B cell (primary cell): Measurements from ENCODE around the gene CHRM2. TPM values are rescaled to one million over a fixed set of nuclear protein-coding genes. Genes with fewer than 3 reads are reported as not detected.

ENCODE experiments used
- ATAC-seq: fragments of 200-7000 bp; cut with Tn5 transposase; one replicate; pipeline ENCODE4 v1.10.0; 2021; ENCODE audit warnings: low read depth, mild to moderate bottlenecking, moderate number of reproducible peaks, moderate library complexity
- CTCF ChIA-PET: fragments of 350-600 bp; sonication (Branson Sonifier 250); formaldehyde crosslinking; loops from one replicate; lab custom pipeline; 2021; ENCODE audit warnings: antibody characterized with exemption, inconsistent platforms; lab: Charles Lee
- POLR2A ChIA-PET: fragments of 350-600 bp; sonication (Branson Sonifier 250); formaldehyde crosslinking; loops from one replicate; lab custom pipeline; 2021; ENCODE audit warnings: antibody characterized with exemption; lab: Charles Lee
- DNase-seq: peaks from one replicate; pipeline ENCODE4 v3.0.0; 2013
- H2AFZ ChIP-seq: 2 replicates; pipeline ENCODE4 v1.6.1; 2012; ENCODE audit warnings: mild to moderate bottlenecking, low read depth, low read length; ENCODE audit not compliant: insufficient read depth, poor library complexity, severe bottlenecking
- H3K27ac ChIP-seq, 2 donors: 1 replicate in 1 of 2; 2 replicates in 1 of 2; pipeline ENCODE4 v1.5.1; 2012 to 2013; ENCODE audit warnings: low read length in 2 of 2, mild to moderate bottlenecking in 2 of 2, moderate library complexity in 1 of 2
- H3K27me3 ChIP-seq, 4 experiments: fragments of 200-600 bp in 1 of 4; sonication (generic) in 1 of 4; replicated peaks in 1 of 4; 1 replicate in 2 of 4; 2 replicates in 2 of 4; pipeline versions ENCODE4 v1.6.1 to v1.7.0; 2013 to 2016; ENCODE audit warnings: low read length in 3 of 4, mild to moderate bottlenecking in 2 of 4, mixed read lengths in 1 of 4, moderate library complexity in 1 of 4; ENCODE audit not compliant: insufficient read depth in 4 of 4, control insufficient read depth in 3 of 4; ENCODE audit errors: control extremely low read depth in 1 of 4
- H3K36me3 ChIP-seq, 2 experiments: replicated peaks in 1 of 2; 1 replicate in 1 of 2; 2 replicates in 1 of 2; pipeline versions ENCODE4 v1.6.1 to v1.7.1; 2013; ENCODE audit warnings: low read length in 1 of 2; ENCODE audit not compliant: insufficient read depth in 2 of 2, control insufficient read depth in 1 of 2; ENCODE audit errors: control extremely low read depth in 1 of 2, extremely low read depth in 1 of 2
- H3K4me1 ChIP-seq, 2 donors: fragments of 200-600 bp in 1 of 2; sonication (generic) in 1 of 2; 1 replicate in 1 of 2; 2 replicates in 1 of 2; pipeline versions ENCODE4 v1.5.1 to v1.6.1; 2013 to 2017; ENCODE audit warnings: low read length in 2 of 2; ENCODE audit not compliant: control insufficient read depth in 2 of 2, insufficient read depth in 2 of 2
- H3K4me2 ChIP-seq: replicated peaks from 2 replicates; pipeline ENCODE3; 2012; ENCODE audit warnings: mild to moderate bottlenecking, low read depth, low read length; ENCODE audit not compliant: poor library complexity, severe bottlenecking
- H3K4me3 ChIP-seq, 5 experiments: fragments of 200-600 bp in 1 of 5; sonication (generic) in 1 of 5; 1 replicate in 3 of 5; 2 replicates in 2 of 5; pipeline versions ENCODE4 v1.5.1 to v1.7.0; 2011 to 2016; ENCODE audit warnings: low read length in 4 of 5, mild to moderate bottlenecking in 4 of 5, low read depth in 2 of 5, control low read depth in 1 of 5, moderate library complexity in 1 of 5; ENCODE audit not compliant: insufficient read depth in 1 of 5; ENCODE audit errors: control extremely low read depth in 1 of 5, extremely low read depth in 1 of 5
- H3K79me2 ChIP-seq: fragments of 200-600 bp; sonication (generic); one replicate; pipeline ENCODE4 v1.6.0; 2016; ENCODE audit warnings: low read length; ENCODE audit not compliant: control insufficient read depth, insufficient read depth
- H3K9ac ChIP-seq: fragments of 200-600 bp; sonication (generic); 2 replicates; pipeline ENCODE4 v1.6.1; 2017; ENCODE audit warnings: mild to moderate bottlenecking, low read length, moderate library complexity
- H3K9me3 ChIP-seq, 3 donors: one replicate each; pipeline versions ENCODE4 v1.6.1 to v1.7.1; 2013; ENCODE audit warnings: low read length in 2 of 3; ENCODE audit not compliant: control insufficient read depth in 2 of 3, insufficient read depth in 1 of 3; ENCODE audit errors: control extremely low read depth in 1 of 3
- H4K20me1 ChIP-seq: 2 replicates; pipeline ENCODE4 v1.6.0; 2012; ENCODE audit warnings: mild to moderate bottlenecking, low read length; ENCODE audit not compliant: insufficient read depth, control insufficient read depth, poor library complexity, severe bottlenecking
- H3K27ac Mint-ChIP-seq: one replicate; pipeline ENCODE4 v1.8.0; 2021; ENCODE audit warnings: mixed read lengths
- H3K27me3 Mint-ChIP-seq: one replicate; pipeline ENCODE4 v1.8.0; 2021; ENCODE audit warnings: mixed read lengths
- H3K4me1 Mint-ChIP-seq: one replicate; pipeline ENCODE4 v1.8.0; 2021; ENCODE audit warnings: mixed read lengths
- H3K4me3 Mint-ChIP-seq: one replicate; pipeline ENCODE4 v1.8.0; 2021; ENCODE audit warnings: mixed read lengths
- H3K9me3 Mint-ChIP-seq: one replicate; pipeline ENCODE4 v1.8.0; 2022; ENCODE audit warnings: mixed read lengths; ENCODE audit not compliant: insufficient read depth
- CTCF ChIP-seq: fragments of 200-600 bp; IDR thresholded peaks from one replicate; pipeline ENCODE4 v1.8.0; 2022; ENCODE audit warnings: antibody characterized with exemption, mild to moderate bottlenecking
- EZH2 ChIP-seq: IDR thresholded peaks from 2 replicates; pipeline ENCODE4 v1.6.1; 2012; ENCODE audit warnings: borderline replicate concordance, low read depth, mild to moderate bottlenecking, moderate library complexity, low read length; ENCODE audit not compliant: insufficient read depth, poor library complexity, severe bottlenecking
- WGBS: methylation state at CpG from one replicate; pipeline ENCODE4 v1.1.5; 2013; ENCODE audit warnings: missing lambda C conversion rate; ENCODE audit not compliant: insufficient coverage; 5-methylcytosine and 5-hydroxymethylcytosine counted together
- intact Hi-C: fragments of 100-400 bp; cut with micrococcal nuclease; formaldehyde crosslinking; loops from one replicate; pipeline ENCODE4 v1.10.0; 2022
- polyA plus RNA-seq: library from polyadenylated mRNA; depleted of rRNA; stranded (reverse); fragments of >200 nt; gene quantifications from 2 replicates; pipeline ENCODE4 v1.2.3, GENCODE V29; 2012
- total RNA-seq, 2 donors: library from RNA; stranded (reverse); fragments of 120-200 nt in 1 of 2; gene quantifications; 1 replicate in 1 of 2; 2 replicates in 1 of 2; pipeline versions ENCODE4 v1.2.3 to v1.2.4, GENCODE V29; 2013 to 2022

Gene CHRM2
- total and polyA plus RNA-seq, 2 donors (not counting 1 experiment from before 2014, with no cell fraction given) = not detected

- no CpG with 5 or more reads among the region's 2 CpGs for WGBS
- no peaks in the 10 kb centered on the region for H4K20me1 ChIP-seq
- H3K9me3 Mint-ChIP-seq = peaks cover under 1% of the 10 kb centered on the region
- intact Hi-C loops = no loop called here
- H3K36me3 ChIP-seq = no peaks in the 10 kb centered on the region
- no peak for ATAC-seq
- POLR2A ChIA-PET = no interaction called here
- H3K9ac ChIP-seq = no peak overlapping the region
- H3K9me3 ChIP-seq = peaks cover 0 to 4% (median 0%) of the 10 kb centered on the region in 3 donors
- no peak overlapping the region for H3K4me3 Mint-ChIP-seq
- no peak overlapping the region for H3K4me3 ChIP-seq
- H3K79me2 ChIP-seq = no peaks in the 10 kb centered on the region
- H3K27ac Mint-ChIP-seq = no peak overlapping the region
- no peak for TF ChIP-seq EZH2
- no peak for TF ChIP-seq CTCF
- no peaks in the 10 kb centered on the region for H3K27me3 Mint-ChIP-seq
- H3K27me3 ChIP-seq = no peaks in the 10 kb centered on the region
- H3K27ac ChIP-seq = no peak overlapping the region
- no peak overlapping the region for H2AFZ ChIP-seq
- no peak for DNase-seq
- H3K4me2 ChIP-seq = no peak overlapping the region
- no peaks in the 10 kb centered on the region for H3K4me1 ChIP-seq
- CTCF ChIA-PET = no interaction called here
- H3K4me1 Mint-ChIP-seq = no peaks in the 10 kb centered on the region
These were observed 89.6 kb downstream of the CHRM2 start for GRCh38 chr7:136958016-136958415.

- Histone ChIP-seq H3K27ac (no peak overlapping the region), H4K20me1 (no peaks in the 10 kb centered on the region), H3K9ac (no peak overlapping the region), H2AFZ (no peak overlapping the region), H3K4me3 (no peak overlapping the region), H3K79me2 (no peaks in the 10 kb centered on the region), H3K9me3 (peaks cover 0 to 4% (median 0%) of the 10 kb centered on the region in 3 donors), H3K36me3 (no peaks in the 10 kb centered on the region), H3K4me1 (no peaks in the 10 kb centered on the region), H3K4me2 (no peak overlapping the region), H3K27me3 (no peaks in the 10 kb centered on the region)
- DNase-seq (no peak), ATAC-seq (no peak)
- H3K9me3 Mint-ChIP-seq = no peaks in the 10 kb centered on the region
- ChIA-PET POLR2A (no interaction called here), CTCF (no interaction called here)
- no peak overlapping the region for H3K4me3 Mint-ChIP-seq
- H3K27me3 Mint-ChIP-seq = no peaks in the 10 kb centered on the region
- intact Hi-C loops = no loop called here
- TF ChIP-seq EZH2 = no peak
- TF ChIP-seq CTCF = no peak
- no peaks in the 10 kb centered on the region for H3K4me1 Mint-ChIP-seq
- no peak overlapping the region for H3K27ac Mint-ChIP-seq
- WGBS = 86% methylated on average over 1 of the region's 1 CpG
These were observed 95.9 kb downstream of the CHRM2 start for GRCh38 chr7:136964347-136964746.
